Sigmoid colon (tissue), 7 donors: ENCODE data around the gene NHS. TPM values are rescaled to one million over a fixed set of nuclear protein-coding genes. Genes with fewer than 3 reads are reported as not detected.

Experiments
- DNase-seq: peaks from one replicate; pipeline ENCODE4 v3.0.0-alpha.2; 2019
- H3K27ac ChIP-seq, 4 donors: fragments of 200-600 bp; sonication (generic); one replicate each; pipeline ENCODE4 v1.5.1; 2016 to 2019; ENCODE audit warnings: mild to moderate bottlenecking in 1 of 4
- H3K27me3 ChIP-seq, 3 donors: fragments of 200-600 bp; sonication (generic); one replicate each; pipeline ENCODE4 v1.5.1; 2019; ENCODE audit warnings: mild to moderate bottlenecking in 1 of 3
- H3K36me3 ChIP-seq, 4 donors: fragments of 200-600 bp; sonication (generic); one replicate each; pipeline ENCODE4 v1.5.1; 2016 to 2019
- H3K4me1 ChIP-seq, 4 donors: fragments of 200-600 bp; sonication (generic); one replicate each; pipeline ENCODE4 v1.5.1; 2017 to 2019
- H3K4me3 ChIP-seq, 4 donors: fragments of 200-600 bp; sonication (generic); one replicate each; pipeline ENCODE4 v1.5.1; 2017 to 2019; ENCODE audit warnings: mild to moderate bottlenecking in 2 of 4, moderate library complexity in 1 of 4
- H3K9me3 ChIP-seq, 4 donors: fragments of 200-600 bp in 3 of 4; sonication (generic) in 3 of 4; one replicate each; pipeline versions ENCODE4 v1.5.1 to v1.6.1; 2013 to 2019
- EP300 ChIP-seq, 4 donors: sonication (generic); formaldehyde crosslinking; IDR thresholded peaks; one replicate each; pipeline ENCODE4 v1.6.1; 2017; ENCODE audit warnings: antibody characterized with exemption in 4 of 4
- POLR2A ChIP-seq, 2 donors: fragments of 450-650 bp; IDR thresholded peaks; one replicate each; pipeline ENCODE4 v1.6.1; 2016; ENCODE audit warnings: antibody characterized with exemption in 2 of 2, mild to moderate bottlenecking in 2 of 2, moderate library complexity in 2 of 2
- POLR2AphosphoS5 ChIP-seq, 4 donors: sonication (generic); formaldehyde crosslinking; IDR thresholded peaks; one replicate each; pipeline ENCODE4 v1.6.1; 2017; ENCODE audit warnings: antibody characterized with exemption in 4 of 4
- WGBS, 2 donors: extraction: QIAGEN DNeasy Blood & Tissue Kit; methylation state at CpG; one replicate each; pipeline ENCODE4 v1.1.7; 2013; 5-methylcytosine and 5-hydroxymethylcytosine counted together
- intact Hi-C: fragments of 100-400 bp; cut with DNase I; formaldehyde crosslinking; loops from one replicate; pipeline ENCODE4 v1.15.1; 2023
- polyA plus RNA-seq, 3 donors: library from polyadenylated mRNA; stranded (reverse); fragments of 200-250 nt; gene quantifications; one replicate each; pipeline ENCODE4 v1.2.3, GENCODE V29; 2013
- total RNA-seq, 4 donors: library from RNA; depleted of rRNA; stranded (reverse); fragments of >200 nt; gene quantifications; one replicate each; pipeline ENCODE4 v1.1.0, GENCODE V29; 2016
- TF ChIP-seq, protein P1 (sequence below), 4 experiments: fragments of 450-650 bp in 3 of 4; fragments of 200-600 bp in 1 of 4; IDR thresholded peaks; one replicate each; pipeline ENCODE4 v1.5.1; 2016 to 2019; ENCODE audit warnings: antibody characterized with exemption in 4 of 4, mild to moderate bottlenecking in 3 of 4, moderate library complexity in 2 of 4
- donor health status: healthy with polysubstance abuse.
- donor health status: Bipolar disorder and iron deficiency.
- donor health status: healthy.

Gene NHS
- total and polyA plus RNA-seq, 7 donors, result under 0.01 to 22.7 (median 9.3) TPM

DNA sequence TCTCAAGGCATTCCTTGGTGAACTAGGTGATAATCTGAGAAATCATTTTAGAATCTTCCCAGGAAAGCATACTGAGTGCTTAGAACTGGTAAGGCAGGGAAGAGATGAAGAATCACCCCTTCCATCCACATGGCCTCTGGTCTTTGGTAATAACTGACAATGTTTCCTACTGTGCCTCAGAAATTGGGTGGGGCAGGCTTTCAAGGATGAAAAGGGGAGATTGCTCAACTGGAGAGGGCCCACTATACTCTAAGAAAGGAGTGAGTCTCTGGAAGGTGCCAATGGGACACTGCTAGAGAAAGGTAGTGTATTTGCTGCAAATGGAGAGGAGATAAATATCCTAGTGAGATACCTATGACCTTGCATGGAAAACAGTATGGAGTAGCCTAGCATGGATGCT is 227.2 kb downstream of the NHS start:
- H3K27me3 ChIP-seq, result no peaks in the 10 kb centered on the region
- intact Hi-C loops, result no loop called here
- peaks cover 0 to 28% (median 17%) of the 10 kb centered on the region in 4 donors for H3K4me1 ChIP-seq
- no peaks in the 10 kb centered on the region for H3K36me3 ChIP-seq
- H3K27ac ChIP-seq, result no peak overlapping the region
- H3K9me3 ChIP-seq, result no peaks in the 10 kb centered on the region
- no peak for TF ChIP-seq POLR2A (IDR thresholded peaks at IDR 0.05)
- TF ChIP-seq POLR2AphosphoS5 (IDR thresholded peaks at IDR 0.05), result no peak
- TF ChIP-seq, protein P1, sequence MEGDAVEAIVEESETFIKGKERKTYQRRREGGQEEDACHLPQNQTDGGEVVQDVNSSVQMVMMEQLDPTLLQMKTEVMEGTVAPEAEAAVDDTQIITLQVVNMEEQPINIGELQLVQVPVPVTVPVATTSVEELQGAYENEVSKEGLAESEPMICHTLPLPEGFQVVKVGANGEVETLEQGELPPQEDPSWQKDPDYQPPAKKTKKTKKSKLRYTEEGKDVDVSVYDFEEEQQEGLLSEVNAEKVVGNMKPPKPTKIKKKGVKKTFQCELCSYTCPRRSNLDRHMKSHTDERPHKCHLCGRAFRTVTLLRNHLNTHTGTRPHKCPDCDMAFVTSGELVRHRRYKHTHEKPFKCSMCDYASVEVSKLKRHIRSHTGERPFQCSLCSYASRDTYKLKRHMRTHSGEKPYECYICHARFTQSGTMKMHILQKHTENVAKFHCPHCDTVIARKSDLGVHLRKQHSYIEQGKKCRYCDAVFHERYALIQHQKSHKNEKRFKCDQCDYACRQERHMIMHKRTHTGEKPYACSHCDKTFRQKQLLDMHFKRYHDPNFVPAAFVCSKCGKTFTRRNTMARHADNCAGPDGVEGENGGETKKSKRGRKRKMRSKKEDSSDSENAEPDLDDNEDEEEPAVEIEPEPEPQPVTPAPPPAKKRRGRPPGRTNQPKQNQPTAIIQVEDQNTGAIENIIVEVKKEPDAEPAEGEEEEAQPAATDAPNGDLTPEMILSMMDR (IDR thresholded peaks at IDR 0.05), result no peak
- TF ChIP-seq EP300 (IDR thresholded peaks at IDR 0.05), result no peak
- H3K4me3 ChIP-seq, result no peak overlapping the region
- no peak for DNase-seq

DNA sequence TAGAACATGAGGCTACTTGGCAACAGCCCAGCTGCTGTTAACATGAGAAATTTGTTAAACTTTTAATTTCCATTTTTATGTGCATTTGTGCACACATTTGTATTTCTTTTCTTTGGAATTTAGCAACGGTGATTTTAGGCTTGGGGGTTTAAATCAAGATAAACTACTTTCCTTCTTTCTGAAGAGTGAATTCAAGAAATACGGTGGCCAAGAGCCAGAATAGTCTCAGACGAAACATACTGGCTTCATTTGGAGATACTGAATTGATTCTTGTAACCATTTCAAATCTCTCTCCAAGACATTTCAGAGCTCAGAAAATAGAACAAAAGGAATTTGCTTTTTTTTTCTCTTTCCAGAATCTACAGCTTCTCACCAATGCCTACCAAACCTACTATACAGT is 228.2 kb downstream of the NHS start:
- Histone ChIP-seq H3K27me3 (no peaks in the 10 kb centered on the region), H3K4me1 (peaks cover 0 to 19% (median 9%) of the 10 kb centered on the region in 4 donors), H3K4me3 (no peak overlapping the region), H3K27ac (no peak overlapping the region), H3K36me3 (no peaks in the 10 kb centered on the region), H3K9me3 (no peaks in the 10 kb centered on the region)
- DNase-seq, result no peak
- TF ChIP-seq POLR2A (IDR thresholded peaks at IDR 0.05) (no peak), EP300 (IDR thresholded peaks at IDR 0.05) (no peak), POLR2AphosphoS5 (IDR thresholded peaks at IDR 0.05) (no peak)
- TF ChIP-seq, protein P1 (IDR thresholded peaks at IDR 0.05), result no peak
- intact Hi-C loops, result no loop called here
- 72 to 89% methylated on average over 3 of the region's 3 CpGs for WGBS, 2 donors

DNA sequence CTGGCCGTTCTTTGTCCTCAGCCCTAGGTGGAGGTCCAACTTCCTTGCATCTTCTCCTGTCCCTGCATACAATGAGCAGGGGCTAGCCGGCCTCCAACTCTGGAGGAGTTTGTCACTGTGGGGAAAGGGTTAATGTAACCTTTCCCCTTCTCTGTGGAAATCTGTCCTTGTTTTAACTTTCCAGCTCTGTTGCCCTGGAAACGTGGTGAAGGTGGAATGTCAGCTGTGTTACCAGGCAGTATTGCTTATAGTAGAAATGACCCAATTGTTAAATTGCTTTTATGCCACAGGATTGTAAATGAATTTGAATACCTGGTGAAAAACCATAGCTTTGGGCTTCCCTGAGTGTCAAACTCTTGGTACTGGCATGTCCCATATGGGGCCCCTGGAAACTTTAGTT is 230.7 kb downstream of the NHS start:
- Histone ChIP-seq H3K27ac (no peak overlapping the region), H3K27me3 (no peaks in the 10 kb centered on the region), H3K4me3 (no peak overlapping the region), H3K9me3 (no peaks in the 10 kb centered on the region), H3K4me1 (peaks cover 0 to 8% (median 3%) of the 10 kb centered on the region in 4 donors), H3K36me3 (no peaks in the 10 kb centered on the region)
- DNase-seq, result no peak
- intact Hi-C loops, result no loop called here
- no peak for TF ChIP-seq POLR2A (IDR thresholded peaks at IDR 0.05)
- TF ChIP-seq POLR2AphosphoS5 (IDR thresholded peaks at IDR 0.05), result no peak
- WGBS, 2 donors, result 78 to 79% methylated on average over 3 of the region's 3 CpGs

DNA sequence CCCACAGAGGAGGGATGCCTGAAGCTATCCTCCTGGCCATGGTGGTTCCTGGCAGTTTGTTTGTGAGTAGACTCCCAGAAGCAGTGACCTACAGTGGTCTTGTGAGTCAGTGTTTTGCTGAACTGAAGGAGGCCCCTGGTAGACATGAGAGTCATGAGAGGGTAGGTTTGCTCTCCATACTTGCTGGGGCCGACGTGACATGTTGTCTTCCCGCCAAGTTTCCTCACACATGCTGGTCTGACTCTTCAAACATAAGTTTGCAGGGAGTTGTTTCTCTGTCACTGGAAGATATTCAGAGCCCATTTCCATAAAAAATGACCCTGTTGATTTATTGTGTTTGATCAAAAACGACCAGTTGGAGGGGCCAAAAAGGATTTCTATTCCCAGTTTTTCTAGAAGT is 231.2 kb downstream of the NHS start:
- H3K4me3 ChIP-seq, result no peak overlapping the region
- no peak overlapping the region for H3K27ac ChIP-seq
- no peaks in the 10 kb centered on the region for H3K27me3 ChIP-seq
- H3K4me1 ChIP-seq, result peaks cover 0 to 8% (median 3%) of the 10 kb centered on the region in 4 donors
- H3K36me3 ChIP-seq, result no peaks in the 10 kb centered on the region
- 67 to 75% methylated on average over 4 of the region's 4 CpGs for WGBS, 2 donors
- no peaks in the 10 kb centered on the region for H3K9me3 ChIP-seq
- TF ChIP-seq POLR2A (IDR thresholded peaks at IDR 0.05) (no peak), POLR2AphosphoS5 (IDR thresholded peaks at IDR 0.05) (no peak), EP300 (IDR thresholded peaks at IDR 0.05) (no peak)
- TF ChIP-seq, protein P1 (IDR thresholded peaks at IDR 0.05), result no peak
- no peak for DNase-seq
- intact Hi-C loops, result no loop called here

DNA sequence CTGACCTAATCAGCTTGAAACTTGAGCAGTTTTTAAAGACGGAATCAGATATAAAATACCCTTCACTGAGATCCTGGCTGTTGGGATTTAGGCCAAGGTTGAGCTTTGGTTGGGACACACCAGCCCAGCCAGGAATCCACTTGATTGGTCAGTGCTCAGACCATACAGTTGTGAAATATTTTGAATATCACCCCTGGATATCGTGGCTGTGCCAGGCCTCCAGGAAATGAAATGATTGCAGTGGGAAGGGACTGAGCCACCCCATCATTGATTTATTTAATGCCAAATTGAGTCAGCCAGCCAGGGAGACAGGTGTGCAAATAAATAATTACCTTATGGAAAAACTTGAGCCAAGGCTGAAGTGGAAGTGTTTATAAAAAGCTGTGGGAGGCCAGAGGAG is 233.9 kb downstream of the NHS start:
- intact Hi-C loops, result no loop called here
- Histone ChIP-seq H3K27ac (no peak overlapping the region), H3K4me3 (no peak overlapping the region), H3K27me3 (no peaks in the 10 kb centered on the region), H3K4me1 (no peaks in the 10 kb centered on the region), H3K9me3 (no peaks in the 10 kb centered on the region), H3K36me3 (no peaks in the 10 kb centered on the region)
- TF ChIP-seq, protein P1 (IDR thresholded peaks at IDR 0.05), result no peak
- TF ChIP-seq POLR2A (IDR thresholded peaks at IDR 0.05) (no peak), POLR2AphosphoS5 (IDR thresholded peaks at IDR 0.05) (no peak), EP300 (IDR thresholded peaks at IDR 0.05) (no peak)
- WGBS, 2 donors, result 57 to 76% methylated on average over 2 of the region's 2 CpGs
- DNase-seq, result no peak
